PC-9 (cell line): Measurements from ENCODE around the gene PCDHGA10. TPM values are rescaled to one million over a fixed set of nuclear protein-coding genes. Genes with fewer than 3 reads are reported as not detected.

Source experiments
- BruUV-seq: library from RNA; stranded (reverse); fragments of 400-500 nt; replicated peaks from 2 replicates; lab custom pipeline; 2021; lab: Mats Ljungman, UMichigan
- CTCF ChIA-PET: fragments of 300-600 bp; sonication (Branson Sonifier 250); formaldehyde crosslinking; loops from one replicate; lab custom pipeline; 2022; ENCODE audit warnings: antibody characterized with exemption; lab: Charles Lee
- POLR2A ChIA-PET: fragments of 300-600 bp; sonication (Branson Sonifier 250); formaldehyde crosslinking; loops from one replicate; lab custom pipeline; 2022; ENCODE audit warnings: antibody characterized with exemption; ENCODE audit not compliant: unreplicated experiment; lab: Charles Lee
- DNase-seq, 2 experiments: peaks; one replicate each; pipeline versions ENCODE4 v3.0.0 to v3.0.0-alpha.2; 2015 to 2022; ENCODE audit warnings: mixed read lengths in 1 of 2
- H2AFZ ChIP-seq: fragments of 200-600 bp; sonication (generic); 2 replicates; pipeline ENCODE4 v1.8.1; 2017; ENCODE audit warnings: antibody characterized with exemption
- H3F3A ChIP-seq: fragments of 200-600 bp; sonication (generic); 2 replicates; pipeline ENCODE4 v1.8.1; 2017; ENCODE audit warnings: antibody characterized with exemption, mild to moderate bottlenecking, low read depth; ENCODE audit not compliant: insufficient read depth
- H3K27ac ChIP-seq: fragments of 200-600 bp; sonication (generic); 2 replicates; pipeline ENCODE4 v1.6.1; 2016; ENCODE audit warnings: mixed run types
- H3K27me3 ChIP-seq: fragments of 200-600 bp; sonication (generic); 2 replicates; pipeline ENCODE4 v1.6.1; 2016; ENCODE audit warnings: low read depth, mixed run types; ENCODE audit not compliant: insufficient read depth
- H3K36me3 ChIP-seq: fragments of 200-600 bp; sonication (generic); 2 replicates; pipeline ENCODE4 v1.6.1; 2016; ENCODE audit warnings: low read depth, mixed run types
- H3K4me1 ChIP-seq: fragments of 200-600 bp; sonication (generic); replicated peaks from 2 replicates; pipeline ENCODE4 v1.6.1; 2016; ENCODE audit warnings: mixed run types; ENCODE audit not compliant: insufficient read depth
- H3K4me2 ChIP-seq: fragments of 200-600 bp; sonication (generic); 2 replicates; pipeline ENCODE4 v1.6.1; 2017; ENCODE audit warnings: mixed run types
- H3K4me3 ChIP-seq: fragments of 200-600 bp; sonication (generic); 2 replicates; pipeline ENCODE4 v1.6.1; 2016; ENCODE audit warnings: mixed run types
- H3K79me2 ChIP-seq: fragments of 200-600 bp; sonication (generic); 2 replicates; pipeline ENCODE4 v1.6.1; 2017; ENCODE audit warnings: low read depth, mixed run types
- H3K9me2 ChIP-seq: fragments of 200-600 bp; sonication (generic); 2 replicates; pipeline ENCODE4 v1.8.1; 2017; ENCODE audit warnings: mild to moderate bottlenecking; ENCODE audit not compliant: insufficient read depth
- H3K9me3 ChIP-seq: fragments of 200-600 bp; sonication (generic); 2 replicates; pipeline ENCODE4 v1.8.1; 2016; ENCODE audit warnings: low read depth; ENCODE audit not compliant: insufficient read depth
- H4K20me1 ChIP-seq: fragments of 200-600 bp; sonication (generic); 2 replicates; pipeline ENCODE4 v1.8.1; 2017; ENCODE audit not compliant: insufficient read depth
- EZH2 ChIP-seq: fragments of 200-600 bp; sonication (generic); IDR thresholded peaks from 2 replicates; pipeline ENCODE4 v1.8.0; 2017; ENCODE audit warnings: antibody characterized with exemption, low read depth
- intact Hi-C: fragments of 100-400 bp; cut with micrococcal nuclease; formaldehyde crosslinking; loops from one replicate; pipeline ENCODE4 v1.10.0; 2022; ENCODE audit not compliant: unreplicated experiment
- total RNA-seq: library from RNA; stranded (reverse); gene quantifications from 2 replicates; pipeline ENCODE4 v1.2.3, GENCODE V29; 2021
- TF ChIP-seq, protein P1 (sequence below): fragments of 200-600 bp; sonication (generic); conservative IDR thresholded peaks from 2 replicates; pipeline ENCODE4 v1.6.1; 2017; ENCODE audit warnings: mixed run types, antibody characterized with exemption, mild to moderate bottlenecking, moderate library complexity

PCDHGA10 gene
- total RNA-seq, 1 experiment from 2014 or later: 0.13 TPM

DNA sequence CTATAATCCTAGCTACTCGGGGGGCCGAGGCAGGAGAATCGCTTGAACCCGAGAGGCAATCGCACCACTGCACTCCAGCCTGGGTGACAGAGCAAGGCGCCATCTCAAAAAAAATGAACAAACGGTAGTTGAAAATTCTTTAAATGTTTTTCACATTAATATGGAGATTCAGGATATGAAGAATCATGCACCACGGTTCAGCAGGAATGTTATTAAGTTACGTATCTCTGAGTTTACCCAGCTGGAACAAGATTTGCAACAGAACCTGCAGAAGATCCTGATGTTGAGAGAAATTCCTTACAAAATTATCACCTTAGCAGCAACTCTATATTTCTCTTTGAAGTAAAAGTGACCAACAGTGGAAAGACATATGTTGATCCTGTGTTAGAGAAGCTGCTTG lies 27.6 kb downstream of the PCDHGA10 start:
- no peak overlapping the region for H3K27ac ChIP-seq
- H3F3A ChIP-seq: no peaks in the 10 kb centered on the region
- TF ChIP-seq, protein P1, sequence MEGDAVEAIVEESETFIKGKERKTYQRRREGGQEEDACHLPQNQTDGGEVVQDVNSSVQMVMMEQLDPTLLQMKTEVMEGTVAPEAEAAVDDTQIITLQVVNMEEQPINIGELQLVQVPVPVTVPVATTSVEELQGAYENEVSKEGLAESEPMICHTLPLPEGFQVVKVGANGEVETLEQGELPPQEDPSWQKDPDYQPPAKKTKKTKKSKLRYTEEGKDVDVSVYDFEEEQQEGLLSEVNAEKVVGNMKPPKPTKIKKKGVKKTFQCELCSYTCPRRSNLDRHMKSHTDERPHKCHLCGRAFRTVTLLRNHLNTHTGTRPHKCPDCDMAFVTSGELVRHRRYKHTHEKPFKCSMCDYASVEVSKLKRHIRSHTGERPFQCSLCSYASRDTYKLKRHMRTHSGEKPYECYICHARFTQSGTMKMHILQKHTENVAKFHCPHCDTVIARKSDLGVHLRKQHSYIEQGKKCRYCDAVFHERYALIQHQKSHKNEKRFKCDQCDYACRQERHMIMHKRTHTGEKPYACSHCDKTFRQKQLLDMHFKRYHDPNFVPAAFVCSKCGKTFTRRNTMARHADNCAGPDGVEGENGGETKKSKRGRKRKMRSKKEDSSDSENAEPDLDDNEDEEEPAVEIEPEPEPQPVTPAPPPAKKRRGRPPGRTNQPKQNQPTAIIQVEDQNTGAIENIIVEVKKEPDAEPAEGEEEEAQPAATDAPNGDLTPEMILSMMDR: no peak
- TF ChIP-seq EZH2: no peak
- no TSS peak for BruUV-seq
- intact Hi-C loops: no loop called here
- DNase-seq: no peak
- no peaks in the 10 kb centered on the region for H3K9me2 ChIP-seq
- no peak overlapping the region for H2AFZ ChIP-seq
- H3K4me3 ChIP-seq: no peak overlapping the region
- no peaks in the 10 kb centered on the region for H3K4me1 ChIP-seq
- CTCF ChIA-PET: no interaction called here
- H3K9me3 ChIP-seq: no peaks in the 10 kb centered on the region
- no peaks in the 10 kb centered on the region for H4K20me1 ChIP-seq
- no peaks in the 10 kb centered on the region for H3K79me2 ChIP-seq
- H3K27me3 ChIP-seq: peaks cover 23% of the 10 kb centered on the region; the same call in 1 of the 2 replicates
- POLR2A ChIA-PET: no interaction called here
- no peaks in the 10 kb centered on the region for H3K36me3 ChIP-seq
- H3K4me2 ChIP-seq: no peak overlapping the region

DNA sequence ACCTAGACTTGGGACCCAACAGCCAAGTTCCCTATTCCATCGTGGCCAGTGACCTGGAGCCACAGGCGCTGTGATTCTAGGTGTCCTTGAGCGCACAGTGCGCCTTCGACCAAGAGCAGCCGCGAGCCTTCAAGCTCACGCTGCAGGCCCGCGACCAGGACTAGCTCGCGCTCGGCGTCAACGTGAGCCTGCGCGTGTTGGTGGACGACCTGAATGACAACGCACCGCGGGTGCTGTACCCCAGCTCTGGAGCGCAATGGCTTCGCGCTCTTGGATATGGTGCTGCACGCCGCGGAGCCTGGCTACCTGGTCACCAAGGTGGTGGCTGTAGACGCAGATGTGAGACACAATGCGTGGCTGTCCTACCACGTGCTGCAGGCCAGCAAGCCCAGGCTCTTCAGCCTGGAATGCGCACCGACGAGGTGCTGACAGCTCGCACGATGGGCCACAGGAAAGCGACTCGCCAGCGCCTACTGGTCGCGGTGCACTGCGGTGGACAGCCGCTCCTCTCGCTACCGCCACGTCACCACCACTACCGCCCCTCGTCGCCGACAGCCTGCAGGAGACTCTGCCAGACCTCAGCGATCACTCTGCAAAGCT lies 28.9 kb downstream of the PCDHGA10 start:
- Histone ChIP-seq H3K9me3 (no peaks in the 10 kb centered on the region), H3K4me2 (no peak overlapping the region), H3K79me2 (no peaks in the 10 kb centered on the region), H3K27ac (no peak overlapping the region), H3K4me1 (no peaks in the 10 kb centered on the region), H3K27me3 (0 out of 2 replicates have a peak, but pooled peaks cover 12% of the 10 kb centered on the region), H3K36me3 (no peaks in the 10 kb centered on the region), H2AFZ (no peak overlapping the region), H3F3A (no peaks in the 10 kb centered on the region), H4K20me1 (no peaks in the 10 kb centered on the region), H3K4me3 (no peak overlapping the region), H3K9me2 (no peaks in the 10 kb centered on the region)
- CTCF ChIA-PET: no interaction called here
- no TSS peak for BruUV-seq
- no peak for DNase-seq
- no peak for TF ChIP-seq EZH2
- TF ChIP-seq, protein P1: no peak
- POLR2A ChIA-PET: no interaction called here
- intact Hi-C loops: no loop called here

DNA sequence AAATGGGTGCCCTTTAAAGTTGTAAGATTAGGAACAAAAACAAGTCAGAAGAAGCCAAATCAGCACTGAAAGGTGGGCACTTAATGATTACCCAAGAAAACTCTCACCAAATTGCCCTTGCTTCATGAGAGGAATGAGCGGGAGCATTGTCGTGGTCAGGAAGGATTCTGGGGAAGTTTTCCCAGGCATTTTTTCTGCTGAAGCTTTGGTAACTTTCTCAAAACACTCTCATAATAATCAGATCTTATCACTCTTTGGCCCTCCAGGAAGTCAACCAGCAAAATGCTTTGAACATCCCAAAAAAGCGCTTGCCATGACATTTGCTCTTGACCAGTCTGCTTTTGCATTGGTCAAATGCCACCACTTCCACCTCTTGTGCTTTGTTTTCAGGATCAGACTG lies 52.6 kb downstream of the PCDHGA10 start:
- no peak for DNase-seq
- Histone ChIP-seq H3K79me2 (no peaks in the 10 kb centered on the region), H3K9me2 (no peaks in the 10 kb centered on the region), H3K36me3 (no peaks in the 10 kb centered on the region), H3K27me3 (no peaks in the 10 kb centered on the region), H3K9me3 (no peaks in the 10 kb centered on the region), H2AFZ (no peak overlapping the region), H3K27ac (no peak overlapping the region), H3F3A (no peaks in the 10 kb centered on the region), H4K20me1 (no peaks in the 10 kb centered on the region), H3K4me1 (no peaks in the 10 kb centered on the region), H3K4me3 (no peak overlapping the region), H3K4me2 (no peak overlapping the region)
- POLR2A ChIA-PET: no interaction called here
- CTCF ChIA-PET: interaction anchor here (1.1 kb wide), 1 partner anchor 13 kb away, joined by 5 read pairs; no protein-coding TSS in a partner anchor
- intact Hi-C loops: no loop called here
- BruUV-seq: no TSS peak
- no peak for TF ChIP-seq EZH2
- TF ChIP-seq, protein P1: no peak

Other genes with a start within 250 kb of the PCDHGA10 start
- gene PCDHB7, start 240.3 kb upstream of the PCDHGA10 start, total RNA-seq: not detected in 2 replicates
- not detected in 2 replicates for gene PCDHB8, start 235.2 kb upstream of the PCDHGA10 start, total RNA-seq
- gene PCDHB16, start 230.6 kb upstream of the PCDHGA10 start, total RNA-seq: not detected in 2 replicates
- not detected in 2 replicates for gene PCDHB9, start 225.8 kb upstream of the PCDHGA10 start, total RNA-seq
- gene PCDHB10, start 220.6 kb upstream of the PCDHGA10 start, total RNA-seq: not detected in 2 replicates
- not detected in 2 replicates for gene PCDHB11, start 213.4 kb upstream of the PCDHGA10 start, total RNA-seq
- gene PCDHB12, start 204.3 kb upstream of the PCDHGA10 start, total RNA-seq: not detected in 2 replicates
- not detected in 2 replicates for gene PCDHB13, start 199.1 kb upstream of the PCDHGA10 start, total RNA-seq
- gene PCDHB14, start 189.6 kb upstream of the PCDHGA10 start, total RNA-seq: 0.07 TPM in 1 of 2 replicates, not detected in the other
- not detected in 2 replicates for gene PCDHB15, start 167.6 kb upstream of the PCDHGA10 start, total RNA-seq
- 0.33 and 0.55 TPM in 2 replicates for gene SLC25A2, start 108.9 kb upstream of the PCDHGA10 start, total RNA-seq
- gene TAF7, start 92.2 kb upstream of the PCDHGA10 start, total RNA-seq: 56.1 and 57.6 TPM in 2 replicates
- gene PCDHGA1, start 82.5 kb upstream of the PCDHGA10 start, total RNA-seq: 0.07 TPM in 1 of 2 replicates, not detected in the other
- gene PCDHGA2, start 74.2 kb upstream of the PCDHGA10 start, total RNA-seq: 0.11 and 0.13 TPM in 2 replicates
- not detected in 2 replicates for gene PCDHGA3, start 69.2 kb upstream of the PCDHGA10 start, total RNA-seq
- gene PCDHGB1, start 62.9 kb upstream of the PCDHGA10 start, total RNA-seq: not detected in 2 replicates
- gene PCDHGA4, start 58.0 kb upstream of the PCDHGA10 start, total RNA-seq: not detected in 2 replicates
- gene PCDHGB2, start 53.0 kb upstream of the PCDHGA10 start, total RNA-seq: 0.28 and 0.33 TPM in 2 replicates
- 0.13 and 0.20 TPM in 2 replicates for gene PCDHGA5, start 48.8 kb upstream of the PCDHGA10 start, total RNA-seq
- gene PCDHGB3, start 42.7 kb upstream of the PCDHGA10 start, total RNA-seq: not detected in 2 replicates
- gene PCDHGA6, start 39.1 kb upstream of the PCDHGA10 start, total RNA-seq: 0.17 TPM in 1 of 2 replicates, not detected in the other
- not detected in 2 replicates for gene PCDHGA7, start 30.2 kb upstream of the PCDHGA10 start, total RNA-seq
- not detected in 2 replicates for gene PCDHGB4, start 25.3 kb upstream of the PCDHGA10 start, total RNA-seq
- gene PCDHGA8, start 20.4 kb upstream of the PCDHGA10 start, total RNA-seq: not detected in 2 replicates
- gene PCDHGB5, start 15.0 kb upstream of the PCDHGA10 start, total RNA-seq: not detected in 2 replicates
- not detected in 2 replicates for gene PCDHGA9, start 10.2 kb upstream of the PCDHGA10 start, total RNA-seq
- not detected in 2 replicates for gene PCDHGB6, start 5.0 kb upstream of the PCDHGA10 start, total RNA-seq
- gene PCDHGB7, start 4.7 kb downstream of the PCDHGA10 start, total RNA-seq: 0.13 and 0.17 TPM in 2 replicates
- gene PCDHGA11, start 8.1 kb downstream of the PCDHGA10 start, total RNA-seq: 0.18 and 0.22 TPM in 2 replicates
- not detected in 2 replicates for gene PCDHGA12, start 17.5 kb downstream of the PCDHGA10 start, total RNA-seq
- gene PCDHGC3, start 63.0 kb downstream of the PCDHGA10 start, total RNA-seq: 0.50 and 0.53 TPM in 2 replicates
- not detected in 2 replicates for gene PCDHGC4, start 72.0 kb downstream of the PCDHGA10 start, total RNA-seq
- not detected in 2 replicates for gene PCDHGC5, start 76.1 kb downstream of the PCDHGA10 start, total RNA-seq
- 148 and 157 TPM in 2 replicates for gene DIAPH1, start 206.0 kb downstream of the PCDHGA10 start, total RNA-seq
- 76.0 and 87.0 TPM in 2 replicates for gene HDAC3, start 223.9 kb downstream of the PCDHGA10 start, total RNA-seq
- gene RELL2, start 224.0 kb downstream of the PCDHGA10 start, total RNA-seq: 3.3 and 5.0 TPM in 2 replicates
- 36.4 and 36.6 TPM in 2 replicates for gene FCHSD1, start 238.4 kb downstream of the PCDHGA10 start, total RNA-seq